Esophagus muscularis mucosa (tissue), 4 donors: Measurements from ENCODE around the gene IDH3G. TPM values are rescaled to one million over a fixed set of nuclear protein-coding genes. Genes with fewer than 3 reads are reported as not detected.
A peak's percentile ranks its signal among the peaks of the same experiment; 100 is the strongest.

Experiments
- DNase-seq: peaks from one replicate; pipeline ENCODE4 v3.0.0-alpha.2; 2017; ENCODE audit errors: extremely low spot score
- H3K27ac ChIP-seq, 4 donors: fragments of 200-600 bp; sonication (generic); replicated peaks in 1 of 4; 1 replicate in 3 of 4; 2 replicates in 1 of 4; pipeline ENCODE4 v1.5.1; 2016 to 2019; ENCODE audit warnings: mild to moderate bottlenecking in 1 of 4
- H3K27me3 ChIP-seq, 4 donors: fragments of 200-600 bp; sonication (generic); one replicate each; pipeline versions ENCODE4 v1.5.1 to v1.6.0; 2016 to 2019
- H3K36me3 ChIP-seq, 4 donors: fragments of 200-600 bp; sonication (generic); one replicate each; pipeline ENCODE4 v1.5.1; 2016 to 2019
- H3K4me1 ChIP-seq, 4 donors: fragments of 200-600 bp; sonication (generic); one replicate each; pipeline ENCODE4 v1.5.1; 2016 to 2019
- H3K4me3 ChIP-seq, 4 donors: fragments of 200-600 bp; sonication (generic); 1 replicate in 2 of 4; 2 replicates in 2 of 4; pipeline ENCODE4 v1.5.1; 2016 to 2019; ENCODE audit warnings: mild to moderate bottlenecking in 4 of 4, moderate library complexity in 1 of 4
- H3K9me3 ChIP-seq, 4 donors: fragments of 200-600 bp; sonication (generic); 1 replicate in 3 of 4; 2 replicates in 1 of 4; pipeline ENCODE4 v1.5.1; 2016 to 2019
- EP300 ChIP-seq: sonication (generic); formaldehyde crosslinking; IDR thresholded peaks from one replicate; pipeline ENCODE4 v1.6.1; 2017; ENCODE audit warnings: antibody characterized with exemption
- POLR2A ChIP-seq: fragments of 450-650 bp; IDR thresholded peaks from one replicate; pipeline ENCODE4 v1.6.1; 2017; ENCODE audit warnings: antibody characterized with exemption, moderate library complexity, mild to moderate bottlenecking, low read depth
- POLR2AphosphoS5 ChIP-seq, 2 donors: sonication (generic); formaldehyde crosslinking; IDR thresholded peaks; one replicate each; pipeline ENCODE4 v1.6.1; 2017; ENCODE audit warnings: antibody characterized with exemption in 2 of 2
- WGBS: methylation state at CpG from one replicate; pipeline ENCODE4 v1.1.5; 2018; 5-methylcytosine and 5-hydroxymethylcytosine counted together
- intact Hi-C: fragments of 100-400 bp; cut with DNase I; formaldehyde crosslinking; loops from one replicate; pipeline ENCODE4 v1.15.1; 2023
- total RNA-seq, 4 donors: library from RNA; depleted of rRNA; stranded (reverse); fragments of >200 nt; gene quantifications; one replicate each; pipeline versions ENCODE4 v1.1.0 to v1.2.1, GENCODE V29; 2016
- TF ChIP-seq, protein P1 (sequence below), 3 experiments: fragments of 200-600 bp in 2 of 3; fragments of 450-650 bp in 1 of 3; sonication (generic) in 2 of 3; IDR thresholded peaks; one replicate each; pipeline ENCODE4 v1.5.1; 2017 to 2019; ENCODE audit warnings: antibody characterized with exemption in 3 of 3, mild to moderate bottlenecking in 2 of 3, moderate library complexity in 1 of 3

The IDH3G gene
- total RNA-seq, 4 donors from 2014 or later, result 52.3 to 76.3 (median 70.3) TPM

DNA sequence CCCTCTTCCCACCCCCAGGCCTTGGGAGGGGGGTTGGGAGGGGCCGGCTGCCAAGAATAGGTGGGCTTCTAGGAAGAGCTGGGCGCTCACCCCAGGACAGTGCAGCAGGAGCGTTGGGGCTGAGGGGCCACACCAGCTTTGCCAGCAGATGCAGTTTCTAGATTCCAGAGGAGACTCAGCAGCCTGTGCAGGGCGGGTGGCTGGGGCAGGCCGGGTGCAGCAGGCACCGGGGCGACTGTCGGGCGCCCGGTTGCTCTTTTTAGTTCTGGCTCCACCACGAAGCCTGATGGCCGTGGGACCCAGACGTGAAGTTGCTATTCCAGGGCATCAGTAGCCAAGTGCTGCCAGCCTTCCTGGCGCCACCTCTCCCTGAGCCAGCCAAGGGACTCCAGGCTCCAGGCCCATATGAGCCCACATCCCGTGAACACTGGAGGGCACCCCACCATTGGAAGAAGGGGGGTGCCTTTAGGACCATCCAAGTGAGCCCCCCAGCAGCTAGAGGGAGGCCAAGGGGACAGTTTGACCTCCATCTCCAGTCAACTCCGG, 6.1 kb upstream of the IDH3G start:
- Histone ChIP-seq H3K4me3 (no peak overlapping the region), H3K4me1 (peaks cover 6 to 24% (median 21%) of the 10 kb centered on the region in 4 donors), H3K27ac (no peak overlapping the region), H3K36me3 (peaks cover 0 to 40% (median 32%) of the 10 kb centered on the region in 4 donors), H3K27me3 (no peaks in the 10 kb centered on the region), H3K9me3 (peaks cover 0 to 9% (median 0%) of the 10 kb centered on the region in 4 donors)
- DNase-seq, result no peak
- WGBS, result 61% methylated on average over 14 of the region's 16 CpGs
- intact Hi-C loops, result no loop called here
- TF ChIP-seq POLR2AphosphoS5 (IDR thresholded peaks at IDR 0.05) (no peak), EP300 (no peak), POLR2A (no peak)
- TF ChIP-seq, protein P1, sequence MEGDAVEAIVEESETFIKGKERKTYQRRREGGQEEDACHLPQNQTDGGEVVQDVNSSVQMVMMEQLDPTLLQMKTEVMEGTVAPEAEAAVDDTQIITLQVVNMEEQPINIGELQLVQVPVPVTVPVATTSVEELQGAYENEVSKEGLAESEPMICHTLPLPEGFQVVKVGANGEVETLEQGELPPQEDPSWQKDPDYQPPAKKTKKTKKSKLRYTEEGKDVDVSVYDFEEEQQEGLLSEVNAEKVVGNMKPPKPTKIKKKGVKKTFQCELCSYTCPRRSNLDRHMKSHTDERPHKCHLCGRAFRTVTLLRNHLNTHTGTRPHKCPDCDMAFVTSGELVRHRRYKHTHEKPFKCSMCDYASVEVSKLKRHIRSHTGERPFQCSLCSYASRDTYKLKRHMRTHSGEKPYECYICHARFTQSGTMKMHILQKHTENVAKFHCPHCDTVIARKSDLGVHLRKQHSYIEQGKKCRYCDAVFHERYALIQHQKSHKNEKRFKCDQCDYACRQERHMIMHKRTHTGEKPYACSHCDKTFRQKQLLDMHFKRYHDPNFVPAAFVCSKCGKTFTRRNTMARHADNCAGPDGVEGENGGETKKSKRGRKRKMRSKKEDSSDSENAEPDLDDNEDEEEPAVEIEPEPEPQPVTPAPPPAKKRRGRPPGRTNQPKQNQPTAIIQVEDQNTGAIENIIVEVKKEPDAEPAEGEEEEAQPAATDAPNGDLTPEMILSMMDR (IDR thresholded peaks at IDR 0.05), result no peak

DNA sequence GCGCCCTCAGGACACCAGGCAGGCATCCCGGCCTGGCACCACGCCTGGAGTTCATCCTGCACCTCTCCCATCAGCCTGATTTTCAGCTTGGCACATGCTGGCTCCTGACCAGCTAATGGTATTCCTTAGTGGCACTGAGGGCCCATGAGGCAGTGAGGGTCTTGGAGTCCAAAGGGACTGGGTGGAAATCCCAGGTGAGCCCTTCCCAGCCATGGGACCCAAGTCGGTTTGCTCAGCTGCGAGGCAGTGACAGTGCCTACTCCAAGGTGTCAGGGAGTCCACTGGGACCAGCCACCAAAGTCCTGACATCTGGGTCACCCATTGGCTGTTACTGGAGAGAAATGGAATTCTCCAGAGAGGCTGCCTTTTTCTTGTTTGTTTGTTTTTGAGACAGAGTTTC, 5.2 kb upstream of the IDH3G start:
- H3K36me3 ChIP-seq, result peaks cover 0 to 36% (median 29%) of the 10 kb centered on the region in 4 donors
- no peak for TF ChIP-seq POLR2AphosphoS5 (IDR thresholded peaks at IDR 0.05)
- TF ChIP-seq, protein P1 (IDR thresholded peaks at IDR 0.05), result no peak
- no peak for TF ChIP-seq EP300
- no peak for TF ChIP-seq POLR2A
- 92% methylated on average over 2 of the region's 5 CpGs for WGBS
- no peak overlapping the region for H3K4me3 ChIP-seq
- intact Hi-C loops, result no loop called here
- H3K27ac ChIP-seq, result no peak overlapping the region
- no peak for DNase-seq
- H3K4me1 ChIP-seq, result peaks cover 6 to 28% (median 24%) of the 10 kb centered on the region in 4 donors
- peaks cover 0 to 18% (median 0%) of the 10 kb centered on the region in 4 donors for H3K9me3 ChIP-seq
- no peaks in the 10 kb centered on the region for H3K27me3 ChIP-seq

DNA sequence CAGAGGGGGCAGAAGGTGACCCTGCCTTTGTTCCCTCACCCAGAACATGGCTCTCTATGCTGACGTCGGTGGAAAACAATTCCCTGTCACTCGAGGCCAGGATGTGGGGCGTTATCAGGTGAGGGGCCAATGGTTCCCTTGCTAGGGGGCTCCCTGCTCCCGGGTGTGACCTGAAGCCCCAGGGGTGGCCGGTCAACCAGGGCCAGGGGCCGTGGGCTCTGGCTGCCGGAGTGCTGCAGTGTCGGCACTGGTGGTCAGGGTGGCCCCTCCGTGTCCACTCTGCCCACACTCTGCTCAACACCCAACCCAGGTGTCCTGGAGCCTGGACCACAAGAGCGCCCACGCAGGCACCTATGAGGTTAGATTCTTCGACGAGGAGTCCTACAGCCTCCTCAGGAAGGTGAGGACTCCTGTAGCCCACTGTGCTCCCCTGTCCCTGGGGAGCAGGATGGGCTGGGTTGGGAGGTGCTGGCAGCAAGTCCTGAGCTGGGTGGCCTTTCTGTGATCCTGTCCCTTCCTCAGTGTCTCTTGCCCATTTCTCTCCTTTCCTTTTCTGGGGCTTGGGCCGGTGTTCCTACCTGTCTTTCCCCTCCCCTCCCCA, 3.3 kb upstream of the IDH3G start:
- 95% methylated on average over 9 of the region's 15 CpGs for WGBS
- peaks cover 0 to 29% (median 23%) of the 10 kb centered on the region in 4 donors for H3K36me3 ChIP-seq
- no peak overlapping the region for H3K4me3 ChIP-seq
- no peak overlapping the region for H3K27ac ChIP-seq
- H3K4me1 ChIP-seq, result peaks cover 15 to 38% (median 34%) of the 10 kb centered on the region in 4 donors
- DNase-seq, result no peak
- no peak for TF ChIP-seq POLR2A
- TF ChIP-seq POLR2AphosphoS5 (IDR thresholded peaks at IDR 0.05), result no peak
- TF ChIP-seq EP300, result no peak
- TF ChIP-seq, protein P1 (IDR thresholded peaks at IDR 0.05), result no peak
- H3K9me3 ChIP-seq, result peaks cover 0 to 26% (median 0%) of the 10 kb centered on the region in 4 donors
- intact Hi-C loops, result no loop called here
- no peaks in the 10 kb centered on the region for H3K27me3 ChIP-seq

DNA sequence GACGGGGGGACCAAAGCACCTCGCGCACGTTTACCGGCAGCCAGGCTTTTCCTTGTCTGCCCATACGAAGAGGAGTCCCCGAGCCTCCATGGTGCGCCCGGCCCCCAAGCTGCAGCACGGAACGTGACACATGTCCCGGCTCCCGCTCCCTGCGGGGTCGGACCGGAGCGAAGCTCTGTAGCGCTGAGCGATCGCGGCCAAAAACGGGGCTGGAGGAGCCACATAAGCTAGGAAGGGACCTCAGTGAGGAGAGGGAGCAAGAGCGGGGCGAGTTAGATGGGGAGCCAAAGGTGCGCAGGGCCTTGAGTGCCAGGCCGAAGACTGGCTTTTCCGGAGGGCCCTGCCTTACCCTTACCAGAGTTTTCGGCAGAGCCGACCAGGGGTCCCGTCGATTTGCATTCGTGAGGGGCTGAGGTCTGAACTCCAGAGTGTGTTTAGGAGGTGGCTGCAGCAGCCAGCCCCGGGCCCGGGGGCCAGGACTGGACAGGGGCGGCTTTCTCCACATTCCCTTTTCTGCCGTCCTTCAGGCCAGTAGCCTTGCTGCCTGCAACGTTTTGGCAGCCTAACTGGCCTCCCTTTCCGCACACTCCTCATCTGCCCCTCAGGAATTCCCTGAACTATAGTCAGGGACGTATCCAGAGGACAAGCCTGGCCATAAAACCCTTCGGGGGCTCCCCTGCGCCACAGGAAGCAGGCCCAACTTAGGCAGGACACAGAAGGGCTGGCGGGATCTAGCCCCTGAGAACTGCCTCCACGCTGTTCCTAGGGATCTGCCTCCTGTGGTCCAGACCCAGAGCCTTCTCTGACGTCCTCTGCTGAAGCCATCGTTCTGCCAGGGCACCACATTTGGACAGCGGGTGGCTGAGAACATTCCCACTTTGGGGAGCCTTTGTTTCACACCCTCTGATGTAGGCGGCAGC, 982 bp upstream of the IDH3G start:
- Histone ChIP-seq H3K9me3 (peaks cover 0 to 26% (median 0%) of the 10 kb centered on the region in 4 donors), H3K4me3 (peak overlapping the region; percentile 65 to 81 (median 70)), H3K27ac (peak overlapping the region; percentile 92 to 96 (median 94)), H3K27me3 (no peaks in the 10 kb centered on the region), H3K4me1 (peaks cover 17 to 62% (median 51%) of the 10 kb centered on the region in 4 donors), H3K36me3 (peaks cover 0 to 34% (median 25%) of the 10 kb centered on the region in 4 donors)
- no peak for DNase-seq
- intact Hi-C loops, result no loop called here
- 45% methylated on average over 34 of the region's 47 CpGs for WGBS
- TF ChIP-seq, protein P1 (IDR thresholded peaks at IDR 0.05), result no peak
- TF ChIP-seq POLR2A (no peak), EP300 (no peak)
